Erythroblast (primary cell): ENCODE data around the gene AMFR.

Experiments used
- GATA1 ChIP-seq: IDR thresholded peaks from 2 replicates; pipeline ENCODE4 v1.6.1; 2011; ENCODE audit warnings: low read depth, mild to moderate bottlenecking, control low read depth, low read length, moderate library complexity
- POLR2A ChIP-seq: IDR thresholded peaks from 2 replicates; pipeline ENCODE4 v1.6.1; 2011; ENCODE audit warnings: mild to moderate bottlenecking, low read length

DNA sequence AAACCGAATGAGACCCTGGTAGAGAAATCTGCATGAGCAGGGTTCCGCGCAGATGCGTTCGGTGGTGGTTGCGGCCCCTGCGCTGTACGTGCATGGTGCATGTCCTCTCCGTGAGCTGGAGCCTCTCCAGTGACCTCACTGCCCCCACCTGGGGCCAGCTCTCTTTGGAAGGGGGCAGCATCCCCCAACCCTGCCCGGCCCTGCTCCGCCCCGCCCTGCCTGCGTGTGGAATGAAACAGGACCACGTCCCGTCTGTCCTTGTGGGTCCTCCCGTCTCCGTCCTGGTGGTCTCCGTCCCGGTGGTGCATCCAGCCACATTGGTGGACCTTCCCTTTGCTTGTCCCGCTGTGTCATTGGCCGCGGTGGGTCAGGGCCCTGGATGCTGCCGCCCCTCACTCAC lies 84.9 kb downstream of the AMFR start:
- TF ChIP-seq POLR2A (no peak), GATA1 (no peak)
